Sigmoid colon (tissue), 7 donors: ENCODE data around the gene XPR1. TPM values are rescaled to one million over a fixed set of nuclear protein-coding genes. Genes with fewer than 3 reads are reported as not detected.

ENCODE experiments used
- DNase-seq: peaks from one replicate; pipeline ENCODE4 v3.0.0-alpha.2; 2019
- H3K27ac ChIP-seq, 4 donors: fragments of 200-600 bp; sonication (generic); one replicate each; pipeline ENCODE4 v1.5.1; 2016 to 2019; ENCODE audit warnings: mild to moderate bottlenecking in 1 of 4
- H3K27me3 ChIP-seq, 3 donors: fragments of 200-600 bp; sonication (generic); one replicate each; pipeline ENCODE4 v1.5.1; 2019; ENCODE audit warnings: mild to moderate bottlenecking in 1 of 3
- H3K36me3 ChIP-seq, 4 donors: fragments of 200-600 bp; sonication (generic); one replicate each; pipeline ENCODE4 v1.5.1; 2016 to 2019
- H3K4me1 ChIP-seq, 4 donors: fragments of 200-600 bp; sonication (generic); one replicate each; pipeline ENCODE4 v1.5.1; 2017 to 2019
- H3K4me3 ChIP-seq, 4 donors: fragments of 200-600 bp; sonication (generic); one replicate each; pipeline ENCODE4 v1.5.1; 2017 to 2019; ENCODE audit warnings: mild to moderate bottlenecking in 2 of 4, moderate library complexity in 1 of 4
- H3K9me3 ChIP-seq, 4 donors: fragments of 200-600 bp in 3 of 4; sonication (generic) in 3 of 4; one replicate each; pipeline versions ENCODE4 v1.5.1 to v1.6.1; 2013 to 2019
- EP300 ChIP-seq, 4 donors: sonication (generic); formaldehyde crosslinking; IDR thresholded peaks; one replicate each; pipeline ENCODE4 v1.6.1; 2017; ENCODE audit warnings: antibody characterized with exemption in 4 of 4
- POLR2A ChIP-seq, 2 donors: fragments of 450-650 bp; IDR thresholded peaks; one replicate each; pipeline ENCODE4 v1.6.1; 2016; ENCODE audit warnings: antibody characterized with exemption in 2 of 2, mild to moderate bottlenecking in 2 of 2, moderate library complexity in 2 of 2
- POLR2AphosphoS5 ChIP-seq, 4 donors: sonication (generic); formaldehyde crosslinking; IDR thresholded peaks; one replicate each; pipeline ENCODE4 v1.6.1; 2017; ENCODE audit warnings: antibody characterized with exemption in 4 of 4
- WGBS, 2 donors: extraction: QIAGEN DNeasy Blood & Tissue Kit; methylation state at CpG; one replicate each; pipeline ENCODE4 v1.1.7; 2013; 5-methylcytosine and 5-hydroxymethylcytosine counted together
- intact Hi-C: fragments of 100-400 bp; cut with DNase I; formaldehyde crosslinking; loops from one replicate; pipeline ENCODE4 v1.15.1; 2023
- polyA plus RNA-seq, 3 donors: library from polyadenylated mRNA; stranded (reverse); fragments of 200-250 nt; gene quantifications; one replicate each; pipeline ENCODE4 v1.2.3, GENCODE V29; 2013
- total RNA-seq, 4 donors: library from RNA; depleted of rRNA; stranded (reverse); fragments of >200 nt; gene quantifications; one replicate each; pipeline ENCODE4 v1.1.0, GENCODE V29; 2016
- TF ChIP-seq, protein P1 (sequence below), 4 experiments: fragments of 450-650 bp in 3 of 4; fragments of 200-600 bp in 1 of 4; IDR thresholded peaks; one replicate each; pipeline ENCODE4 v1.5.1; 2016 to 2019; ENCODE audit warnings: antibody characterized with exemption in 4 of 4, mild to moderate bottlenecking in 3 of 4, moderate library complexity in 2 of 4
- donor health status: healthy with polysubstance abuse.
- donor health status: Bipolar disorder and iron deficiency.
- donor health status: healthy.

Gene XPR1
- total and polyA plus RNA-seq, 7 donors, result 1.8 to 18.8 (median 11.3) TPM

DNA sequence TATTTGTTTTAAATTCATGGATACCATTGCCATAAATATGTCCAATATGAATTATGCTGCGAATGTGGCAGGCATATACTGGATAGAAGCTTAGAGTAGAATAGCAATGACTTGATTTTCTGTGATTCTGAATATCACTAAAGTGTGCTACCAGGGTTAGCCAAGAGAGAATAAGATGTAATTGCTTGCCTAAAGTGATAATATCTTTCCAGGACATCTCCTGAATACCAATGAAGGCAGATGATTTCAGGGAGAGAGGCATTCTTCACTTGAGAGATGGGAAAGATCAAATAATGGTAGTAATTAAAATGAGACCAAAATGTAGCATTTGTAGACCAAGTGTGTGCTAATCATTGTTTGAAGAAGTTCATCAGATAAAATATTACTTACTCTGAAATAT is 227.5 kb downstream of the XPR1 start:
- Histone ChIP-seq H3K27ac (no peak overlapping the region), H3K9me3 (no peaks in the 10 kb centered on the region), H3K27me3 (no peaks in the 10 kb centered on the region), H3K4me3 (no peak overlapping the region), H3K36me3 (peaks cover 0 to 3% (median 0%) of the 10 kb centered on the region in 4 donors), H3K4me1 (peaks cover 0 to 5% (median 0%) of the 10 kb centered on the region in 4 donors)
- 96 to 99% methylated on average over 1 of the region's 1 CpG for WGBS, 2 donors
- no peak for TF ChIP-seq POLR2AphosphoS5 (IDR thresholded peaks at IDR 0.05)
- TF ChIP-seq POLR2A (IDR thresholded peaks at IDR 0.05), result no peak
- TF ChIP-seq, protein P1, sequence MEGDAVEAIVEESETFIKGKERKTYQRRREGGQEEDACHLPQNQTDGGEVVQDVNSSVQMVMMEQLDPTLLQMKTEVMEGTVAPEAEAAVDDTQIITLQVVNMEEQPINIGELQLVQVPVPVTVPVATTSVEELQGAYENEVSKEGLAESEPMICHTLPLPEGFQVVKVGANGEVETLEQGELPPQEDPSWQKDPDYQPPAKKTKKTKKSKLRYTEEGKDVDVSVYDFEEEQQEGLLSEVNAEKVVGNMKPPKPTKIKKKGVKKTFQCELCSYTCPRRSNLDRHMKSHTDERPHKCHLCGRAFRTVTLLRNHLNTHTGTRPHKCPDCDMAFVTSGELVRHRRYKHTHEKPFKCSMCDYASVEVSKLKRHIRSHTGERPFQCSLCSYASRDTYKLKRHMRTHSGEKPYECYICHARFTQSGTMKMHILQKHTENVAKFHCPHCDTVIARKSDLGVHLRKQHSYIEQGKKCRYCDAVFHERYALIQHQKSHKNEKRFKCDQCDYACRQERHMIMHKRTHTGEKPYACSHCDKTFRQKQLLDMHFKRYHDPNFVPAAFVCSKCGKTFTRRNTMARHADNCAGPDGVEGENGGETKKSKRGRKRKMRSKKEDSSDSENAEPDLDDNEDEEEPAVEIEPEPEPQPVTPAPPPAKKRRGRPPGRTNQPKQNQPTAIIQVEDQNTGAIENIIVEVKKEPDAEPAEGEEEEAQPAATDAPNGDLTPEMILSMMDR (IDR thresholded peaks at IDR 0.05), result no peak
- TF ChIP-seq EP300 (IDR thresholded peaks at IDR 0.05), result no peak
- intact Hi-C loops, result no loop called here
- no peak for DNase-seq

DNA sequence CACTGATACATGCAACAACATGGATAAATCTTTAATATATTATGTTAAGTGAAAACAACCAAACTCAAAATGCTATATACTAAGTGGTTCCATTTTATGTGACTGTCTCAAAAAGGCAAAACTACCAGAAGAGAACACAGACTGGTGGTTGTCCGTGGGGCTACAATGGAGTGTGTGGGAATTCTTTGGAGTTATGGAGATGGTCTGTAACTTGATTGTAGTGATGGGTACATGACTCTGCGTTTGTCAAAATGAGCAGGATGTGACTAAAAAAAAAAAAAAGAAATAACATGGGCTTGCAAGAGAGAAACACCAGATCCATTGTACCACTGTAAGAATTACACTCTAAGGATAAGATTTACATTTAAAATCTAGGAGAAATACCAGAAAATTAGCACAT is 228.7 kb downstream of the XPR1 start:
- Histone ChIP-seq H3K9me3 (no peaks in the 10 kb centered on the region), H3K27ac (no peak overlapping the region), H3K4me1 (no peaks in the 10 kb centered on the region), H3K4me3 (no peak overlapping the region), H3K27me3 (no peaks in the 10 kb centered on the region), H3K36me3 (peaks cover 0 to 10% (median 0%) of the 10 kb centered on the region in 4 donors)
- intact Hi-C loops, result loop anchor here (5.0 kb wide), 3 partner anchors 228 to 343 kb away; partner anchors contain the start of gene XPR1
- TF ChIP-seq POLR2AphosphoS5 (IDR thresholded peaks at IDR 0.05) (no peak), POLR2A (IDR thresholded peaks at IDR 0.05) (no peak)
- TF ChIP-seq, protein P1 (IDR thresholded peaks at IDR 0.05), result no peak
- 88 to 92% methylated on average over 2 of the region's 2 CpGs for WGBS, 2 donors
- no peak for DNase-seq

DNA sequence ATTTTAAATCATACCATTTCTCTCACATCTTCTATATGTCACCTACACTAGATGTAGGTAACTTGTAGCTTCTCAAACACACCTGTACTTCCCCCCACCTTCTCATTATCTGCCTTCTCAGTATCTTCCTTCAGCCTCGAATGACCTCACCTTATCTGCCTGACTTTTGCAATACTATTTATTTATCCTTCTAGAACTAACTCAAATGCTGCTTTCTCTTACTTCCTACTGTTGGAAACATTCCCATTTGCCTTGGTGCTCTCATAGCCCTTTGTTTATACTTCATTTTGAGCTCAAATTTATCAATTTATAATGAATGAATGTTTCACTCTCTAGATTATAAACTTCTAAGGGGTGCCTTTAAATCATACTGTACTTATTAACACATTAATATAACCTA is 230.5 kb downstream of the XPR1 start:
- intact Hi-C loops, result loop anchor here (5.0 kb wide), 3 partner anchors 230 to 345 kb away; partner anchors contain the start of gene XPR1
- WGBS, 2 donors, result 30 to 56% methylated on average over 1 of the region's 1 CpG
- TF ChIP-seq POLR2A (IDR thresholded peaks at IDR 0.05) (no peak), POLR2AphosphoS5 (IDR thresholded peaks at IDR 0.05) (no peak), EP300 (IDR thresholded peaks at IDR 0.05) (no peak)
- TF ChIP-seq, protein P1 (IDR thresholded peaks at IDR 0.05), result no peak
- no peaks in the 10 kb centered on the region for H3K4me1 ChIP-seq
- no peak overlapping the region for H3K27ac ChIP-seq
- no peaks in the 10 kb centered on the region for H3K9me3 ChIP-seq
- no peak for DNase-seq
- peaks cover 0 to 10% (median 0%) of the 10 kb centered on the region in 4 donors for H3K36me3 ChIP-seq
- H3K4me3 ChIP-seq, result no peak overlapping the region
- no peaks in the 10 kb centered on the region for H3K27me3 ChIP-seq

DNA sequence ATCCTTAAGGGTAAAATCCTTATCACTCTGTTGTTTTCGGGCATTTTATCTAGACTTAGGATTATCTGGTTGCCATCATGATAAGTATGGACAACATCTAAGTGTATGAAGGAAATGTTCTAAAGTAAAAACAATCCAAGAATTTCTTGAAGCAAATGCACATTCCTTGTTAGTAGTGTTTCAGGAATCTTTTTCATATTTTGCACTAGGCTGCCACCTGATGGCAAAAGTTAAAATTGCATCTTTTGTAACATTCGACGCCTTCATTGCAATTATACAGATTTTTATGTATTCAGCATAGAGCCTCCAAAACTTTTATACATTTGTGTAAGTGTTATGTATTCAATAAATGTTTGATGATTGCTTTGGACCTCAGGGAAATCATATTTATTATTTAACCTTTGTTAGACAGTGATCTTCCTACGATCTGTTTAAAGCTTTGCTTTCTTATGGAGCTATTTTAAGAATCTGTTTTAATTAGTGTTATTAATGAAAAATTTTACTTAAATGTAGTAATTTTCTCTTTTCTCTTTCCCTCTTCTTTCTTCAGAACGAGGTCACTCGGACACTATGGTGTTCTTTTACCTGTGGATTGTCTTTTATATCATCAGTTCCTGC is 231.4 kb downstream of the XPR1 start:
- Histone ChIP-seq H3K4me1 (no peaks in the 10 kb centered on the region), H3K27ac (no peak overlapping the region), H3K9me3 (no peaks in the 10 kb centered on the region), H3K36me3 (peaks cover 0 to 10% (median 0%) of the 10 kb centered on the region in 4 donors), H3K4me3 (no peak overlapping the region), H3K27me3 (no peaks in the 10 kb centered on the region)
- TF ChIP-seq POLR2A (IDR thresholded peaks at IDR 0.05) (no peak), POLR2AphosphoS5 (IDR thresholded peaks at IDR 0.05) (peak in 1 of 4 donors; percentile 9), EP300 (IDR thresholded peaks at IDR 0.05) (no peak)
- TF ChIP-seq, protein P1 (IDR thresholded peaks at IDR 0.05), result peak; percentile 59 to 70 (median 64)
- intact Hi-C loops, result loop anchor here (5.0 kb wide), 3 partner anchors 231 to 346 kb away; partner anchors contain the start of gene XPR1
- DNase-seq, result no peak
- WGBS, 2 donors, result 32 to 42% methylated on average over 6 of the region's 6 CpGs
